RWPE1 (cell line): ENCODE data around the gene KLHL10.

ENCODE experiments used
- CTCF ChIA-PET: fragments of 350-600 bp; sonication (Branson Sonifier 250); formaldehyde crosslinking; extraction: SDS; loops from one replicate; lab custom pipeline; 2021; lab: Yijun Ruan, JAX
- POLR2A ChIA-PET: fragments of 400-600 bp; formaldehyde crosslinking; extraction: SDS; loops from one replicate; lab custom pipeline; 2020; ENCODE audit warnings: antibody characterized with exemption; ENCODE audit not compliant: low non-redundant PET; lab: Yijun Ruan, JAX
- DNase-seq: peaks from one replicate; pipeline ENCODE4 v3.0.0; 2012; ENCODE audit warnings: low spot score
- H3K27ac ChIP-seq: fragments of 450-650 bp; 2 replicates; pipeline ENCODE4 v1.5.1; 2017
- TF ChIP-seq, protein P1 (sequence below): fragments of 450-650 bp; conservative IDR thresholded peaks from 2 replicates; pipeline ENCODE4 v1.5.1; 2017; ENCODE audit warnings: low read depth, mild to moderate bottlenecking

Gene KLHL10

DNA sequence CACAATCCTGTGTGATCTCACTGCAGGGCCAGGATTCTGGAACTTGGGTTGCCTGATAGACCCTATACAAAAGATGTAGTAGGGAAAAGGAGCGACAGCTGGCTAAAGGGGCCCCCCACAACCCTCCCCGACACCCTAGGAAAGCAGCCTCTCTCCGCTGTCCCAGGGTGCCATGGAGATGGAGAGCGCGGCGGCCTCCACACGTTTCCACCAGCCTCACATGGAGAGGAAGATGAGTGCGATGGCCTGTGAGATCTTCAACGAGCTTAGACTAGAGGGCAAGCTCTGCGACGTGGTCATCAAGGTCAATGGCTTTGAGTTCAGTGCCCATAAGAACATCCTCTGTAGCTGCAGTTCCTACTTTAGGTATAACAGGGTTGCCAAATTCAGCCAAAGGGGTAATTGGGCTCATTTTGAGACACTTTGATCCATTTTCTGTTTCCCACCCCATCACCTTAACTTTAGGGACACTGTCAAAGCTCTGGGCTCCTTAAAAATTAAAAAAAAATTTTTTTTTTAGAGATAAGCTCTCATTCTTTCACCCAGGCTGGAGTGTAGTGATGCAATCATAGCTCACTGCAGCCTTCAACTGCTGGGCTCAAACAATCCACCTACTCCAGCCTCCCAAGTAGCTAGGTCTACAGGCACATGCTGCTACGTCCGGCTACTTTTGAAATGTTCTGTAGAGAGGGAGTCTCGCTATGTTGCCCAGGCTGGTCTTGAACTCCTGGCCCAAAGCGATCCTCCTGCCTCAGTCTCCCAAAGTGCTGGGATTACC is at the start of gene KLHL10:
TSS of gene KLHL10 (plus strand) at position 65 of the 778 bp plus-strand sequence. CDS start at position 173, 108 bp downstream.
- TF ChIP-seq, protein P1, sequence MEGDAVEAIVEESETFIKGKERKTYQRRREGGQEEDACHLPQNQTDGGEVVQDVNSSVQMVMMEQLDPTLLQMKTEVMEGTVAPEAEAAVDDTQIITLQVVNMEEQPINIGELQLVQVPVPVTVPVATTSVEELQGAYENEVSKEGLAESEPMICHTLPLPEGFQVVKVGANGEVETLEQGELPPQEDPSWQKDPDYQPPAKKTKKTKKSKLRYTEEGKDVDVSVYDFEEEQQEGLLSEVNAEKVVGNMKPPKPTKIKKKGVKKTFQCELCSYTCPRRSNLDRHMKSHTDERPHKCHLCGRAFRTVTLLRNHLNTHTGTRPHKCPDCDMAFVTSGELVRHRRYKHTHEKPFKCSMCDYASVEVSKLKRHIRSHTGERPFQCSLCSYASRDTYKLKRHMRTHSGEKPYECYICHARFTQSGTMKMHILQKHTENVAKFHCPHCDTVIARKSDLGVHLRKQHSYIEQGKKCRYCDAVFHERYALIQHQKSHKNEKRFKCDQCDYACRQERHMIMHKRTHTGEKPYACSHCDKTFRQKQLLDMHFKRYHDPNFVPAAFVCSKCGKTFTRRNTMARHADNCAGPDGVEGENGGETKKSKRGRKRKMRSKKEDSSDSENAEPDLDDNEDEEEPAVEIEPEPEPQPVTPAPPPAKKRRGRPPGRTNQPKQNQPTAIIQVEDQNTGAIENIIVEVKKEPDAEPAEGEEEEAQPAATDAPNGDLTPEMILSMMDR = no peak
- ChIA-PET CTCF (interaction anchor here (0.6 to 0.8 kb wide), 4 partner anchors 16 to 741 kb away, joined by 3 to 5 read pairs (median 4); partner anchors contain the start of gene P3H4), POLR2A (no interaction called here)
- no peak for DNase-seq
- no peak within 1 kb of the TSS for H3K27ac ChIP-seq

DNA sequence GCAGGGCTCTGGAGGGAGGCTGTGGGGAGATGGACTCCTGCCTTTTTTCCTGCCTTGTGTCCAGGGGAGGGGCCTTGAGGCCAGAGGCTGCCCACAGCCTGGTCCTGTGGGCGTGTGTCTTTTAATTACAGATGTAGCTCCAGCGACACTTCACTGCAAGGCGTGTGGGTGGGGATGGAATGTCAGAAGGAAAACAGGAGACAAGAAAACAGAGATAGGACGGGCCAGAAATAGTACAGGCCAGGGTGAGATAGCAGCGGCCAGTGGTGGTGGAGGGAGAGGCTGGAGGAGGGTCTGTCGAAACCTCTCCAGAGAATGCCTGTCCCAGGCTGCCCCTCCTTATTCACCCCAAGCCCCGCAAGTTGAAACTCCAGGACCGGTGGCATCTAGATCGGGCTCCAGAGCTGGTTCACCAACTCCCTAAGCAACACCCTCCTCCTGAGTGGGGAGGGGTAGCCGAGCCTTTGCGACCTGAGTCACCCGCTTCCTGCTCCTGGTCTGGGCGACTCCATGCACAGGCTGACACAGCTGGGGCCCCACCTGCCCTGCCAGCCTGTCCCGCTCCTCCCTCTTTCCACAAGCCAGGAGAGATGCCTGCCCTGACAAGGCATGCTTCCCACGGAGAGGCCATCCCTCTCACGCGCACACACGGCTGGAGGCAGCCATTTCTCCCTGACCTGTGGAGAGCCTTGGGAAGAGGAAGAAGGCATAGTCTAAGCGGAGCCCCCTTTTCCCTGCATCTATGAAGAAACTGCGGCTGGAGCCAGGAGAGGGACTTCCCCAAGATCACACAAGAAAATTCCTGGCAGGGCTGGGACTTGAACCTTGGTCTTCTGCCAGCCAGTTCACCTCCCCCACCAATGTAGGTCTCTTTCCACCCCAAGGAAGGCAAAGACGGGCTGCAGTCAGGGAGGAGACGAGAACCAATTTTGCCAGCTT is 44.5 kb upstream of the KLHL10 start:
- H3K27ac ChIP-seq = peak overlapping the region; percentile 100
- TF ChIP-seq, protein P1 = no peak
- POLR2A ChIA-PET = interaction anchor here (1.0 to 1.3 kb wide), 2 partner anchors 8 to 12 kb away, joined by 3 to 4 read pairs; no protein-coding TSS in a partner anchor
- DNase-seq = peak; percentile 56
- CTCF ChIA-PET = interaction anchor here (1.0 kb wide), 1 partner anchor 8 kb away, joined by 4 read pairs; no protein-coding TSS in a partner anchor

DNA sequence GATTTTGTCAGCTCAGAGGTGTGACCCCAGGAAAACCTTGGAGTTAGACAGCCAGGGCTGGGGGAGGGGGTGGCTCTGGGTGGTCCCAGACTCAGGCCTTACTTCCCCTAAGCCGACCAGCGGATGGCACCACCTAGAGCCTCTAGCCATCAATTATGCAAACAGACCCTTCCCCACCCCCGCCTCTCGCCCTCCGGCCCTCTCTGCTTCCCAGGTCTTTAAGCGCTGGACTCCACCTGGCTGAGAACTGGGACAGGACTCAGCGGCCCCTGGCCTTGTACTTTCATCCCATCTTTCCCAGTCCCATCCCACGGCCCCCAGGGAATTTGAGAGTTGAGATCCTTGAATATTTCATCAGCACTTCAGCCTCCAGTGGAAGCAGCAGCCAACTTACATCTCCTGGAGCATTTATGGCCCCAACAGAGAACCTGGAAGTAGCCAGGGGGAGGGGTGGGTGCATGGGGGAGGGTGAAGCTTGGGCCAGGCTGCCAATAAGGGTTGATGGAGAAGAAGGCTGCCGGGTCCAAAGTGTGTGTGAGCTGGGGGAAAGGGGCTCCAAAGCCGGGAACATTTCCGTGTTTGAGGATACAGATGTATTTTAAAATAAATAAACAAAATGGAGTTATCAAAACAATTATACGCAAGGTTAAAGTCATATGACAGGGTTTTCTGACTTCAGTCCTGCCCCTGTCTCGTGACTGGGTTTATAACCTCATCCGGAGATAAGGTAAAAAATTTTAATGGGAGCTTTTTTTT is 43.7 kb upstream of the KLHL10 start:
- H3K27ac ChIP-seq = peak overlapping the region; percentile 100
- TF ChIP-seq, protein P1 = no peak
- CTCF ChIA-PET = interaction anchor here (1.0 kb wide), 1 partner anchor 7 kb away, joined by 4 read pairs; no protein-coding TSS in a partner anchor
- POLR2A ChIA-PET = interaction anchor here (0.6 to 1.3 kb wide), 3 partner anchors 13 to 81 kb away, joined by 3 to 4 read pairs (median 4); no protein-coding TSS in a partner anchor
- no peak for DNase-seq

DNA sequence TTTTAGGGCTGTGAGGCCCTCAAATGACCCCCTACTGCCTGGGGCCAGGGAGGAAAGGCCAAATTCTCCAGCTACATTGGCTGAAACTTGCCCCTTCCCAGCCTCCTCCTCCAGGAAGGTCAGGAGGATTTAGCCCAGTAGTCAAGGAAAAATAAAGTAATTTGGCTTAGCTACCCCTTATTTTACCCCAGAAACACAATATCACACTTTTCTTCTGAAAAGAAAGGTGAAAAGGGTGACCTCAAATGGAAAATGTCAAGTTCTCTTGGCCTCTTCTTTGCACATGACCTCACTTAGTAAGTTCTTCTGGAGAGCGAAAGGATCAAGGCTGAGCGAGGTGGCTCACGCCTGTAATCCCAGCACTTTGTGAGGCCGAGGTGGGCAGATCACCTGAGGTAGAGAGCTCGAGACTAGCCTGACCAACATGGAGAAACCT is 43.1 kb upstream of the KLHL10 start:
- DNase-seq = no peak
- CTCF ChIA-PET = interaction anchor here (0.6 kb wide), 1 partner anchor 17 kb away, joined by 3 read pairs; no protein-coding TSS in a partner anchor
- peak overlapping the region; percentile 100 for H3K27ac ChIP-seq
- POLR2A ChIA-PET = interaction anchor here (0.6 to 0.7 kb wide), 3 partner anchors 71 to 174 kb away, joined by 3 to 4 read pairs (median 4); no protein-coding TSS in a partner anchor
- TF ChIP-seq, protein P1 = no peak

GRCh38 chr17:41796121-41796895 is 41.3 kb upstream of the KLHL10 start:
- no peak for DNase-seq
- TF ChIP-seq, protein P1 = no peak
- peak overlapping the region; percentile 100 for H3K27ac ChIP-seq
- POLR2A ChIA-PET = interaction anchor here (1.0 kb wide), 1 partner anchor 10 kb away, joined by 5 read pairs; the partner anchor contains the start of gene JUP
- CTCF ChIA-PET = interaction anchor here (0.7 kb wide), 1 partner anchor 106 kb away, joined by 4 read pairs; no protein-coding TSS in a partner anchor
